Bronchus fibroblast of lung (primary cell): ENCODE results near the gene NHSL1. TPM values are rescaled to one million over a fixed set of nuclear protein-coding genes. Genes with fewer than 3 reads are reported as not detected.

Experiments used
- total RNA-seq: library from RNA; depleted of rRNA; stranded (reverse); fragments of >200 nt; gene quantifications from 2 replicates; pipeline ENCODE4 v1.2.3, GENCODE V29; 2015

The NHSL1 gene, protein sequence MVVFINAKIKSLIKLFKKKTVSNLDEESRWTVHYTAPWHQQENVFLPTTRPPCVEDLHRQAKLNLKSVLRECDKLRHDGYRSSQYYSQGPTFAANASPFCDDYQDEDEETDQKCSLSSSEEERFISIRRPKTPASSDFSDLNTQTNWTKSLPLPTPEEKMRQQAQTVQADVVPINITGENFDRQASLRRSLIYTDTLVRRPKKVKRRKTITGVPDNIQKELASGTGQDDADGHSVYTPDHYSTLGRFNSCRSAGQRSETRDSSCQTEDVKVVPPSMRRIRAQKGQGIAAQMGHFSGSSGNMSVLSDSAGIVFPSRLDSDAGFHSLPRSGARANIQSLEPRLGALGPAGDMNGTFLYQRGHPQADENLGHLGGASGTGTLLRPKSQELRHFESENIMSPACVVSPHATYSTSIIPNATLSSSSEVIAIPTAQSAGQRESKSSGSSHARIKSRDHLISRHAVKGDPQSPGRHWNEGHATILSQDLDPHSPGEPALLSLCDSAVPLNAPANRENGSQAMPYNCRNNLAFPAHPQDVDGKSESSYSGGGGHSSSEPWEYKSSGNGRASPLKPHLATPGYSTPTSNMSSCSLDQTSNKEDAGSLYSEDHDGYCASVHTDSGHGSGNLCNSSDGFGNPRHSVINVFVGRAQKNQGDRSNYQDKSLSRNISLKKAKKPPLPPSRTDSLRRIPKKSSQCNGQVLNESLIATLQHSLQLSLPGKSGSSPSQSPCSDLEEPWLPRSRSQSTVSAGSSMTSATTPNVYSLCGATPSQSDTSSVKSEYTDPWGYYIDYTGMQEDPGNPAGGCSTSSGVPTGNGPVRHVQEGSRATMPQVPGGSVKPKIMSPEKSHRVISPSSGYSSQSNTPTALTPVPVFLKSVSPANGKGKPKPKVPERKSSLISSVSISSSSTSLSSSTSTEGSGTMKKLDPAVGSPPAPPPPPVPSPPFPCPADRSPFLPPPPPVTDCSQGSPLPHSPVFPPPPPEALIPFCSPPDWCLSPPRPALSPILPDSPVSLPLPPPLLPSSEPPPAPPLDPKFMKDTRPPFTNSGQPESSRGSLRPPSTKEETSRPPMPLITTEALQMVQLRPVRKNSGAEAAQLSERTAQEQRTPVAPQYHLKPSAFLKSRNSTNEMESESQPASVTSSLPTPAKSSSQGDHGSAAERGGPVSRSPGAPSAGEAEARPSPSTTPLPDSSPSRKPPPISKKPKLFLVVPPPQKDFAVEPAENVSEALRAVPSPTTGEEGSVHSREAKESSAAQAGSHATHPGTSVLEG (N-terminal part only)
- 8.6 and 9.9 TPM in 2 replicates for total RNA-seq

DNA sequence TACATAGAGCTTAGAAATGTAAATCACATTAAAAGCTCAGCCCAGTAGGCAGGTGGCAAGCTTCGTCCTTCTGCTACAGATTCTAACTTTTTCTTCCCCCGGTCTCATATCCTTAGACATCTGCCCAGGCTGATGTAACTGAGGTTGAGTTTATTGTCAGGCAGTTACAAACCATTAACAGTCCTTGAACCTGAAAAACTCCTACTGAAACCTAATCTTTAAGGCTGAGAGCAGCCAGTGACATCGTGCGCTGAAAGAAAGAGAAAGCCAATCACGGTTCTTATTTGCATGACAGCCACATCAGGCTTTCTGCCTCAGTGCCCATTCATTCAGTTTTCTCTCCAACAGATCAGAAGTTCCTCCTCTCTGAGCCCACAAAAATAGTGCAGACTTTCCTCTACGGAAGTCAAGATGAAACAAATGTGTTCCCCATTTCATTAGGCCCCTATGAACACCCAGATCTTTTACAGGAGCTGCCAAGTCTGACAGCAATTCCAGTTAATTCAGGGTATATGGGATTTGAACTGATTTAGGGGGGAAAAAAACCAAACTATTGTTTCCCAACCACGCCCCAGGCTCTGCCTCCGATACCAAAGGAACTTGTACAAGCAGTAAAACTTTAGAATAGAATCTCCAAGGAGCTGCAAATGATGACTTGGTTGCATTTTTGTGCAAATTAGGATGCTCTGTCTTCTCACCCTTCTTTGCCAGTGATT lies at the start of gene NHSL1:
Gene NHSL1 (minus strand): TSS at position 192 of the 716 bp plus-strand sequence. CDS start 204 bp downstream, outside the sequence.

DNA sequence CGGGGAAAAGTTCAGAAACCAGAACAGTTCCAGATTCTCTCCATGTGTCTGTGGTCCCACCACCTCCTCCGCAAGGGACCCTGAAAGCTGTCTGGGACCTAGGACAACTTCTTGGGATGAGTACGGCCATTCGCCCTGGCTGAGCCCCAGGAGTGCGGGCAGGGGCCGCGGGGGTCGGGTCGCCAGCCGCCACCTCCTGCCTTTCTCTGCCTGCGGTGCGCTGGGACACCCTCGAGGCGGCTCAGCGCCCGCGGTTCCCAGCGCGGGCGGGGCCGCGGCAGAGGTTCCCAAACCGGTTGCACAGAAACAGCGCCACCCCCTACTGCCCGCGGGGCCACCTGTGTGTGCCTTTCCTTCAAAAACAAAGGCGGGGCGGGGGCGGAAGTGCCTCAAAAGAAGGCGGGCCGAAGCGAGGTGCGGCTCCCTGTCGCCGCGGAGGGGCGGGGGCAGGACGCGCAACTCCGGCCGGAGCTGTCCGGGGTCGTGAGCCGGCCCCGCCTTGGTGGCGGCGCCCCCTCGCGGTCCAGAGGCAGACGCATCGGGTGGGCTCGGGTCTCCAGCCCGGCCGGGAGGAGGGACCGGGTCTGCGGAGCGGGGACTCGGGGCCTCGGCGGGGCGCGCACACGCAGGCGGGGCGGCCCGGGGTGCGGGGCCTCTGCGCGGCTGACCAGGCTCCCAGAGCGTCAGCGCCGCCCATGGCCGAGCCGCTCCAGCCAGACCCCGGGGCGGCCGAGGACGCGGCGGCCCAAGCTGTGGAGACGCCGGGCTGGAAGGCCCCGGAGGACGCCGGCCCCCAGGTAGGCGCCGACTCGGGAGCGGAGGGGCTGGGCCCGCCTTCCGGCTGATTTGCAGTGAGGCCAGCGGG lies 95.3 kb downstream of the NHSL1 start, which contains the start of gene HEBP2:
Gene HEBP2 (plus strand): TSS at position 423 of the 865 bp plus-strand sequence. CDS start 273 bp downstream, at position 696.

DNA sequence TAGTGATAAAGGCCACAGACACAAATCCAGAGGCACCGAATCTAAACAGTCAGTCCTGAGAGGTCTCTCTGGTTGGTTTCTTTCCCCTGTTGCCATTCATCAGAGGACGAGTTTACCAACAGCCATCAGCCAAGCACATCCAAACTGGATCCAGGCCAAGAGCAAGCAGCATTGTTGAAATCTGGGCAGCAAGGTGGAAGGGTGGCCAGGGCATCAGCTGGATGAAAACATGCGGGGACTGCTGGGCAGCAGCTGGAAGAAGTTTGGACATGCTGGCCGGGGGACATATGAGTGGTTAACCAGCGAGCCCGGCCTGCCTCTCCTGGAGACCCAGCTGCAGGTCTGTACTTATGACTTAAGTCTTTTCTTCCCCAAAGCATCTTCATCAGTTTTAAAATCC lies 121.5 kb downstream of the NHSL1 start, which contains the start of gene SMIM28:
Gene SMIM28 (plus strand): TSS at position 62 of the 400 bp plus-strand sequence. CDS start 168 bp downstream, at position 230.

Other genes with a start within 250 kb of the NHSL1 start
- gene SMIM28, start 121.6 kb downstream of the NHSL1 start, total RNA-seq: not detected in 2 replicates
- gene HEBP2, start 95.3 kb downstream of the NHSL1 start, total RNA-seq: 30.2 and 40.3 TPM in 2 replicates